NOMO-1 treated with DMSO at 0.1 percent for 48 hours (cell line): ENCODE measurements around the gene PRDM16.

Experiments used
- DNase-seq: peaks from one replicate; lab custom pipeline; 2025; ENCODE audit not compliant: unreplicated experiment; lab: John Stamatoyannopoulos, UW

The PRDM16 gene

GRCh38 chr1:3423245-3423829 is 354.3 kb downstream of the PRDM16 start:
- no peak for DNase-seq

DNA sequence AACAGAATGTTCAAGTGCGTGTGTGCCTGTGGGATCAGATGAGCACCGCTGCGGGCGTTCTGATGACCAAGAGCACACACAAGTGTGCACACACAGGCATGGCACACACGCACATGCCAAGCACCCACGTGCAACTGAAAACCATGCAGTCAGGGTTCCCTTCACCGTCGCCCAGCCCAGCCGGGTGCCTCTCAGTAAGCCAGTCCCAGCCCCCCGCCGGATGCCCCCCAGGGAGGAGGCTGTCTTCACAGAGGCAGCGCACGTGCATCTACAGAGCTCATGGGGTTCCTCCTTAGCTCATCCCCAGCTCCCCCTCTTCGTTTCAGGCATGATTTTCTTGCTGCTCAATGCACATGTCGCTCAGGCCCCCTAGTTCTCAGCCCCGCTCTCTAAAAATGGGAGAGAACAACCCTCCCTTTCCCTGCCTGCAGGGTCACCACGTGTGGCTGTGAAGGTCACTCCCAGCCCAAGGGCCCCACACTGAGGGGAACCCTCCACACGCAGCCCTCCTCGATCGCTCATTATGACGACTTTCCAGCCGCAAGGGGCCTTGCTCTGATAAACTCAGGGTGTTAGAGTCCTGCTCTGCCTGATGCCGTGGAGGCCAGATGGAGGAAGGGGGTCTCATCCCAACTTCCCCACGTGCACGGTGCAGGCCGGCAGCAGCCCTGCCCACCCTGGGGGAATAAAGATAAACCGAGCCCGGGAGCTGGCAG is 355.1 kb downstream of the PRDM16 start:
- DNase-seq = no peak

GRCh38 chr1:3425486-3426215 is 356.6 kb downstream of the PRDM16 start:
- no peak for DNase-seq

GRCh38 chr1:3426956-3427535 is 358.0 kb downstream of the PRDM16 start:
- no peak for DNase-seq

GRCh38 chr1:3427711-3428704 is 359.0 kb downstream of the PRDM16 start:
- DNase-seq = no peak

GRCh38 chr1:3428899-3429298 is 359.9 kb downstream of the PRDM16 start:
- no peak for DNase-seq

- DNase-seq = no peak
Measured at GRCh38 chr1:3429320-3429719, 360.3 kb downstream of the PRDM16 start.

- no peak for DNase-seq
Measured at GRCh38 chr1:3429766-3430165, 360.8 kb downstream of the PRDM16 start.

DNA sequence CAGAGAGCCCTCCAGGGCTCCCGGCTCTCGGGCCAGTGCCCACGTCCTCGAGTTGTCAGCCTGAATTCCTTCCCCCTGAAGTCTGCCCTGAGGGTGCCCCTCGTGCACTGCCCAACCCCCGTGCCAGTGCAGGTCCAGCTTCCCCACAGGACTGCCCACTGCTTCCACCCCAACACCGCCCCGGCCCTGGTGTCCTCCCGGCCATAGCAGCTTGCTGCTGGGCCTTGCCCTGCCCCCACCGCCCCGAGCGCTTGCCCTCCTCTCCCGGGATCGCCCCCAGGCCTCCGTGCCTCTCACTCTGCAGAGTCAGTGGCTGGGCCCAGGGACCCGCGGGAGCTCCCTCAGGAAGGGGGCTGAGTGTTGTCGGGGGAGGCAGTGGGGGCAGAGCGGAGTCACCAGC is 361.4 kb downstream of the PRDM16 start:
- no peak for DNase-seq

DNA sequence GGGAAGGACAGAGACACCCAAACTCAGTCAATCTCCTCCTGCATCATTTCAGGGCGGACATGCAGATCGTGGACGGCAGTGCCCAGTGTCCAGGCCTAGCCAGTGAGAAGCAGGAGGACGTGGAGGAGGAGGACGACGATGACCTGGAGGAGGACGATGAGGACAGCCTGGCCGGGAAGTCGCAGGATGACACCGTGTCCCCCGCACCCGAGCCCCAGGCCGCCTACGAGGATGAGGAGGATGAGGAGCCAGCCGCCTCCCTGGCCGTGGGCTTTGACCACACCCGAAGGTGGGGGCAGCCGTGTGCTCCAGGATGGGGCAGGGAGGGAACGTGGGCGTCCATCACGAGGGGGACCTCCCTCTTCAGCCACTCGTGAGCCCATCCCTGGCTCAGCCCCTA is 361.8 kb downstream of the PRDM16 start:
- no peak for DNase-seq

GRCh38 chr1:3431266-3431665 is 362.3 kb downstream of the PRDM16 start:
- DNase-seq = no peak

GRCh38 chr1:3431686-3432085 is 362.7 kb downstream of the PRDM16 start:
- no peak for DNase-seq

GRCh38 chr1:3432306-3432705 is 363.3 kb downstream of the PRDM16 start:
- DNase-seq = no peak

GRCh38 chr1:3433076-3433475 is 364.1 kb downstream of the PRDM16 start:
- DNase-seq = no peak

DNA sequence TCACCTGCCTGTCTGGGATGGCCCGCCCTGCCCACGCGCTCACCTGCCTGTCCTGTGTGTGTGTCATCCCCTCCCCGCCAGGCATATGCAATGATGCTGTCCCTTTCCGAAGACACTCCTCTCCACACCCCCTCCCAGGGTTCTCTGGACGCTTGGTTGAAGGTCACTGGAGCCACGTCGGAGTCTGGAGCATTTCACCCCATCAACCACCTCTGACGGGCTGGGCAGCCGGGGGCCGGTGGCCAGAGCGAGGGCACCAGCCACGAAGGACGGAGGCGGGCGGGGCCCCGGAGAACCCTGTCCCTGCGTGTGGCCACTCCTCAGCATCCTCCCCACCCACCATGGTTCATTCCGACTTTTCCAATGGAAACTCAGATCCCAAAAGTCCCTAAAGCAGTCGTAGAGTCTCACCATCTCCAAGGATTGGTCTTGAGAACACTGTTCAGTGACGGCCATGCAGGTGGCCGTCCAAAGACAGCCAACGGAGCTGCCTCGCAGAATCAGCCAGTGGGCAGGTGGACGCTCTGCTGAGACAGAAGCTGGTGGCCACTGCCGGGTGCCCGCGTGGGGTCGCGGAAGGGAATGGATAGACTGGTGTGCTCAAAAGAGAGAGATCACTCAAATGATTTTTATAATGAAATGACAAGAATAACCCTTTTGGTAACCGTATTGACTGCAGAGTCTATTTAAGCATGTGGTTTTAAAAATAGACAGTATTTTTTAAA is 364.8 kb downstream of the PRDM16 start:
- DNase-seq = no peak

- DNase-seq = no peak
Measured at GRCh38 chr1:3434406-3435110, 365.6 kb downstream of the PRDM16 start.

DNA sequence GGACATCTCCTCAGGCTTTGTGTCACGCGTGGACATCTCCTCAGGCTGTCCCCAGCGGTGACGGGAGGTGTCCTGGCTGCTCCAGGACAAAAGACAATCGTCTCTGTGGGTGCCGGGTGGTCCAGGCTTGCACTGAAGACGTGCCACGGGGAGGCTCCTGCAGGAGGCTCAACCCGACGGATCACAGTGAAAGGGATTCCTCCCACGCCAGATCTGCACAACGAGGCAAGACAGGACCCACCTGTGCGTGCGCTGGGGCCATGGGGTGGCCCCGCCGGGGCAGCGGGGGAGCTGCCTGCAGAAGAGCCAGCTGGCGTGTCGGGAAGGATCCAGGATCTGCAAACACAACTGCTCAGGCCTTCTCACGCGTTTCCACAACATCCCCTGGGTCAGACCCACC is 366.7 kb downstream of the PRDM16 start:
- DNase-seq = no peak

GRCh38 chr1:3436451-3436850 is 367.4 kb downstream of the PRDM16 start:
- no peak for DNase-seq

DNA sequence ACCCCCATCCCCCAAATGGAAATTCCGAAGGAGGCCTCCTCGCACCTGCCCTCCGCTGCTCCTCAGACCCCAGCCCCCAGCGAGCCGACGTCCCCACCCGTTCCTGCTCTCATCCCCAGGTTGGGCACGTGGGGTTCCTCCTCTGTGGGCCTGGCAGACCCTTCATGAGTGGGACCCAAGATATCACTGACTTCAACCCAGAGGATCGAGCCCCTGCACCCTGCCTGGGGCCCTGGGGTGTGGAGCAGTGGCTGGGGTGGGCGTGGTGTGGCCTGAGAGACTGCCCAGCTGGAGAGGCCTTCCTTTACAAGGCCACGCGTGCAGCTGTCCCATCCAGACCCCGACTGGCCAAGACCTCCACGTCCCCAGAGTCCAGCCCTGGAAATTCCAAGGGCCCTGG is 367.9 kb downstream of the PRDM16 start:
- no peak for DNase-seq
